Neural crest cell (in vitro differentiated cells): ENCODE results near the gene PQBP1. TPM values are rescaled to one million over a fixed set of nuclear protein-coding genes. Genes with fewer than 3 reads are reported as not detected.

Experiments
- DNase-seq: peaks from one replicate; pipeline ENCODE4 v3.0.0; 2021; ENCODE audit warnings: low read depth, mixed read lengths, low spot score
- H3K27ac Mint-ChIP-seq: one replicate; pipeline ENCODE4 v1.8.0; 2021; ENCODE audit warnings: mild to moderate bottlenecking, mixed read lengths; ENCODE audit not compliant: unreplicated experiment
- H3K27me3 Mint-ChIP-seq: 2 replicates; pipeline ENCODE4 v1.8.0; 2021; ENCODE audit warnings: low read depth, mild to moderate bottlenecking, mixed read lengths
- H3K36me3 Mint-ChIP-seq: 2 replicates; pipeline ENCODE4 v1.8.0; 2021; ENCODE audit warnings: low read depth, mild to moderate bottlenecking, mixed read lengths
- H3K4me1 Mint-ChIP-seq: 2 replicates; pipeline ENCODE4 v1.8.0; 2021; ENCODE audit warnings: mixed read lengths
- H3K4me3 Mint-ChIP-seq: one replicate; pipeline ENCODE4 v1.8.0; 2021; ENCODE audit warnings: mild to moderate bottlenecking, mixed read lengths
- H3K9me3 Mint-ChIP-seq: 2 replicates; pipeline ENCODE4 v1.8.0; 2021; ENCODE audit warnings: mixed read lengths
- total RNA-seq: library from RNA; stranded (reverse); gene quantifications from 2 replicates; pipeline ENCODE4 v1.2.1, GENCODE V29; 2021
- TF ChIP-seq, protein P1 (sequence below): fragments of 200-600 bp; sonication (generic); conservative IDR thresholded peaks from 2 replicates; pipeline ENCODE4 v1.5.0; 2021; ENCODE audit warnings: antibody characterized with exemption, mild to moderate bottlenecking

PQBP1 gene
- total RNA-seq, 1 donor from 2014 or later = 98.4 TPM

DNA sequence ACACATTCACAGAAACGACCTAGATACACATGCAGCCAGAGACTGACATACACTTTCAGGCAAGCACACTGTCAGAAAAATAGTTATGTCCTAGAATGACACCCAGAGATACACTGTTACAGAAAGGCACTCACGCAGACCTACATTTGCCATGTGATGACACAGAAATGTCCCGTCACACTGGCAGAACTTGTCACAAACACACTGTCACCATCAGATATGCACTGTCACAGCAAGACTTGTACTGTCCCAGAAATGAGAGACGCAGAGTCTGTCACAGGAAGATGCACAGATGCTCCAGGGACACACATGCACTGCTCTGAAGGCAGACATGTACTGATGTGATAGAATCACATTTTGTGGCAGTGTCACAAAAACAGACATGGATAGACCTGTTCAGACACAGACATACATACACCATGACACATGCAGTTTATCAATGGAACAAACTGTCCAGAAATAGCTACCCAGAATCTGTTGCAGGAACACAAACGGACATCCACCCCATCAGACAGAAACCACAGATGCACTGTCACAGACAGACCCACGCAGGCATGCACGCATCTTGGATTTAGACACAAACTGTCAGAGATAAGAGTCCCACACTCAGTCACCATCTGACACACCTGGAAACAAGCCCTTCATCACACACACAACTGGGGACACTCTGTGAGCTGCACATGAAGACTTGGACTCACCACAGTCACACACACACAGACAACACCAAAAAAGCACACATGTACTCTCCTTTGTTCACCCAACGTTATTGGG lies 22.4 kb downstream of the PQBP1 start:
- Mint-ChIP-seq H3K27me3 (no peaks in the 10 kb centered on the region), H3K9me3 (no peaks in the 10 kb centered on the region), H3K36me3 (peaks cover 11% of the 10 kb centered on the region), H3K4me3 (peak overlapping the region; percentile 88), H3K4me1 (peaks cover 31% of the 10 kb centered on the region), H3K27ac (no peak overlapping the region)
- DNase-seq = no peak
- TF ChIP-seq, protein P1, sequence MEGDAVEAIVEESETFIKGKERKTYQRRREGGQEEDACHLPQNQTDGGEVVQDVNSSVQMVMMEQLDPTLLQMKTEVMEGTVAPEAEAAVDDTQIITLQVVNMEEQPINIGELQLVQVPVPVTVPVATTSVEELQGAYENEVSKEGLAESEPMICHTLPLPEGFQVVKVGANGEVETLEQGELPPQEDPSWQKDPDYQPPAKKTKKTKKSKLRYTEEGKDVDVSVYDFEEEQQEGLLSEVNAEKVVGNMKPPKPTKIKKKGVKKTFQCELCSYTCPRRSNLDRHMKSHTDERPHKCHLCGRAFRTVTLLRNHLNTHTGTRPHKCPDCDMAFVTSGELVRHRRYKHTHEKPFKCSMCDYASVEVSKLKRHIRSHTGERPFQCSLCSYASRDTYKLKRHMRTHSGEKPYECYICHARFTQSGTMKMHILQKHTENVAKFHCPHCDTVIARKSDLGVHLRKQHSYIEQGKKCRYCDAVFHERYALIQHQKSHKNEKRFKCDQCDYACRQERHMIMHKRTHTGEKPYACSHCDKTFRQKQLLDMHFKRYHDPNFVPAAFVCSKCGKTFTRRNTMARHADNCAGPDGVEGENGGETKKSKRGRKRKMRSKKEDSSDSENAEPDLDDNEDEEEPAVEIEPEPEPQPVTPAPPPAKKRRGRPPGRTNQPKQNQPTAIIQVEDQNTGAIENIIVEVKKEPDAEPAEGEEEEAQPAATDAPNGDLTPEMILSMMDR = no peak

DNA sequence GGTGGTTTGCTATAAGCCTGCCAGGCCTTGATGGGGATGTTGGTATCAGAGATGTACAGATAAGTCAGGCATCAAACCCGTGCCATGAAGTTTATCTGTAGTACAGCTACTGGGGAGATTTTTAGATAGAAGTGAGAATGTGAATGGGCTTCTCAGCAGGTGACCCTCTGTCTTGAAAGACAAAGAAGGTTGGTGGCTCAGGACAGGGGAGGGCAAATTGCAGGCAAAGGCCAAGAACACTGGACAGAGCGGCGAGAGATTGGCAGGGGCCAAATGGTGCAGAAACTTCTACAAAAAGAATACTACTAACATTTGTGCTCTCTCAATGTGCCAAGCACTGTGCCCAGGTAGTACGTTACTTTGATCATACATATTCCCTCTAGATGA lies 23.0 kb downstream of the PQBP1 start:
- Mint-ChIP-seq H3K27me3 (no peaks in the 10 kb centered on the region), H3K4me3 (peak overlapping the region; percentile 47), H3K36me3 (peaks cover 15% of the 10 kb centered on the region), H3K4me1 (peaks cover 31% of the 10 kb centered on the region), H3K27ac (no peak overlapping the region), H3K9me3 (no peaks in the 10 kb centered on the region)
- TF ChIP-seq, protein P1 = no peak
- no peak for DNase-seq

DNA sequence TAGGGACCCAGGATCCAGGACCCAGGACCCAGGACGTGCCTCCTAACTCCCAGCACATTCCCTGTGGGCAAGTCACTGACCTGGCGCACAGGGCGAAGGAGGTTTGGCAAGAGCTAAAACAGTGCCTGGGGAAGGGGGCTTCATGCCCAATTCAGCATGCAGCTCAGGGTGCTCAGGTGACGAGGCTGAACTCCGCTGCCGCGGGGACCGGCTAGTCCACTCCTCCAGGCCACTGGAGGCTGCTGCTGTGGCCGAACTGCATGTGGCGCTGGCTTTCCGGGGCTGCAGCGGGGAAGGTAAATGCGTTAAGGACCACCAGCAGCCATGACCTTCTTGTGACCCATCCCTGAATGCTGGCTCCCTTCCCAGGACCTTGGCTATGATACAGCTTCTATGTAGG lies 26.0 kb downstream of the PQBP1 start:
- no peaks in the 10 kb centered on the region for H3K9me3 Mint-ChIP-seq
- peaks cover 27% of the 10 kb centered on the region for H3K4me1 Mint-ChIP-seq
- H3K36me3 Mint-ChIP-seq = peaks cover 15% of the 10 kb centered on the region
- no peak overlapping the region for H3K27ac Mint-ChIP-seq
- TF ChIP-seq, protein P1 = no peak
- DNase-seq = no peak
- no peaks in the 10 kb centered on the region for H3K27me3 Mint-ChIP-seq
- no peak overlapping the region for H3K4me3 Mint-ChIP-seq

DNA sequence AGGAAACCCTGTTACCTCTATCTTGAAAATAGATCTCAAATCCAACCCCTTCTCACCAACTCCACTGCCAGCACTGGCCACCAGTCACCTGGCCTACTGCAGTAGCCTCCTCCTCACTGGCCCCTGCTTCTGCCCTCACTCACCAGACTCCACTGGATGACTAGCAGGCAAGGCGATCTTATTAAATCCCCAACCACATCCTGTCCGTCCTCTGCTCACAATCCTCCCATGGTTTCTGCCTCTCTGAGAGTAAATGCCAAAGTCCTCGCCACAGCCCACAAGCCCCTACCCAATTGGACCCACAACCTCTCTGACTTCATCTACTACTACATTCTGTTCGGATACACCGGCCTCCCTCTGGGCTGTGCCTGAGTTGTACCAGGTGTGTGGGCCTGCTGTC lies 26.5 kb downstream of the PQBP1 start:
- Mint-ChIP-seq H3K4me3 (peak overlapping the region; percentile 33), H3K36me3 (peaks cover 15% of the 10 kb centered on the region), H3K4me1 (peaks cover 24% of the 10 kb centered on the region), H3K9me3 (no peaks in the 10 kb centered on the region), H3K27ac (no peak overlapping the region), H3K27me3 (no peaks in the 10 kb centered on the region)
- TF ChIP-seq, protein P1 = no peak
- DNase-seq = no peak

DNA sequence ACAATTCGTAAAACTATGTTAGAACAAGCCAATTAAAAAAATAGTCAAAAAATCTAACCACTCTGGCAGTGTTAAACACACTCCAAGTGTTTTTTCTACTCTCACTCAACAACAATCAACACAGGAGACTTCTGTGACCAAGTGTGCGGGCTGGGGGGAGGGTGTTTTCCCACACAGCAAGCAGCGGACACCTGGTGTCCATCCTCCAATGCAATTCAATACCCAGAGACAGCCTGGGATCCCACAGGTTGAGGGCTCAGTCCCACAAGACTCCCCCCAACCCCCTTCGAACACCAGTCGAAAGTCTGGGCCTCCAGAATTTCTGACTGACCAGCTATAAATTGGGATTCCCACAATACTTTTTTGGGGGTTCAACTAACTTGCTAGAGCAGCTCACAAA lies 29.4 kb downstream of the PQBP1 start:
- peaks cover 18% of the 10 kb centered on the region for H3K36me3 Mint-ChIP-seq
- no peak overlapping the region for H3K4me3 Mint-ChIP-seq
- peak overlapping the region; percentile 35 for H3K27ac Mint-ChIP-seq
- no peaks in the 10 kb centered on the region for H3K9me3 Mint-ChIP-seq
- TF ChIP-seq, protein P1 = no peak
- no peak for DNase-seq
- H3K4me1 Mint-ChIP-seq = peaks cover 12% of the 10 kb centered on the region
- H3K27me3 Mint-ChIP-seq = no peaks in the 10 kb centered on the region
